Measurements from ENCODE around the gene ACACA.

- no peak for TF ChIP-seq CTCF (IDR thresholded peaks at IDR 0.05)
- no peak for TF ChIP-seq POLR2A (IDR thresholded peaks at IDR 0.05)
- TF ChIP-seq POLR2AphosphoS5 (IDR thresholded peaks at IDR 0.05), result no peak
These were observed 172.5 kb downstream of the ACACA start for GRCh38 chr17:37234106-37234505.
